HG03442 (cell line): ENCODE data around the gene GRM7.

Source experiments
- ATAC-seq: cut with Tn5 transposase; IDR thresholded peaks from one replicate; pipeline ENCODE4 v1.9.1; 2021; ENCODE audit warnings: mild to moderate bottlenecking, moderate library complexity; ENCODE audit not compliant: unreplicated experiment

Gene GRM7

GRCh38 chr3:7290077-7290825 lies 429.3 kb downstream of the GRM7 start:
- no peak for ATAC-seq

DNA sequence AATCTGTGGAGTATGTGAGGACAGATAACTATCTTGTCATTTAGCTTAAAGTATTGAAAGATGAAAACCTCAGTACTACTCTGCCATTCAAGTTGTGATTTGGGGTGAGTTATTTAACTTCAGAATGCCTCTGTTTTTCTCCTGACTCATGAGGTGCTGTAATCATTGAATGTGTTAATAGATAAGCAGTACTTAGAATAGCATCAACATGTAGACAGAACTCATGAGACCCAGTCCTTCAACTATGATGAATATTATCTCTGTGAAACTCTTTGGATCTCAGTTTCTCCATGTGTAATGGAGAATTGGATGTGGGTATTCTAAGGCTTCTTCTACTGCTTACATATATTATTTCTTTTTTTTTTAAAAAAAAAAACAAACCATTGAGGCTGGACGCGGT lies 431.4 kb downstream of the GRM7 start:
- ATAC-seq, result no peak

GRCh38 chr3:7293286-7293685 lies 432.4 kb downstream of the GRM7 start:
- ATAC-seq, result no peak

GRCh38 chr3:7305561-7305960 lies 444.6 kb downstream of the GRM7 start:
- ATAC-seq, result no peak

- ATAC-seq, result no peak
These were observed 446.0 kb downstream of the GRM7 start for GRCh38 chr3:7306901-7307300.

- no peak for ATAC-seq
These were observed 446.5 kb downstream of the GRM7 start for GRCh38 chr3:7307410-7307809.

GRCh38 chr3:7309641-7310102 lies 448.8 kb downstream of the GRM7 start:
- no peak for ATAC-seq

DNA sequence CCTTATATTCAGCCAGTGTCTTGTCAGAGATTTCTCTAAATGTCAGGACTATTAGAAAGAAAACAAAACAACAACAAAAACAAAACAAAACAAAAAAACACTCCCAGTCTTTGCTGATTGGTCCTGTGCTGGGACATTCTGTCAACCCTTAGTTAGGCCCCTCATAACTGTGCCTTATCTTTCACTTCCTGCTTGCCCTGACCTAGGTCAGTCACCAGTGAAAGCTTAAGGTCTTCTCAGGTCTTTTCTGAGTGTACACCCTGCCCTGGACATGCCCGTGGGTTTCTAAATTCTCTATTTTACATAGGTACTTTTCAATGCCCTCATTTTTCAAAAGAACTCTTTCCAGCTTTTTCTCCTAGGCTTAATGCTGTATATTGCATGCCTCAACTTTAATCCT lies 454.1 kb downstream of the GRM7 start:
- peak; percentile 45 for ATAC-seq

DNA sequence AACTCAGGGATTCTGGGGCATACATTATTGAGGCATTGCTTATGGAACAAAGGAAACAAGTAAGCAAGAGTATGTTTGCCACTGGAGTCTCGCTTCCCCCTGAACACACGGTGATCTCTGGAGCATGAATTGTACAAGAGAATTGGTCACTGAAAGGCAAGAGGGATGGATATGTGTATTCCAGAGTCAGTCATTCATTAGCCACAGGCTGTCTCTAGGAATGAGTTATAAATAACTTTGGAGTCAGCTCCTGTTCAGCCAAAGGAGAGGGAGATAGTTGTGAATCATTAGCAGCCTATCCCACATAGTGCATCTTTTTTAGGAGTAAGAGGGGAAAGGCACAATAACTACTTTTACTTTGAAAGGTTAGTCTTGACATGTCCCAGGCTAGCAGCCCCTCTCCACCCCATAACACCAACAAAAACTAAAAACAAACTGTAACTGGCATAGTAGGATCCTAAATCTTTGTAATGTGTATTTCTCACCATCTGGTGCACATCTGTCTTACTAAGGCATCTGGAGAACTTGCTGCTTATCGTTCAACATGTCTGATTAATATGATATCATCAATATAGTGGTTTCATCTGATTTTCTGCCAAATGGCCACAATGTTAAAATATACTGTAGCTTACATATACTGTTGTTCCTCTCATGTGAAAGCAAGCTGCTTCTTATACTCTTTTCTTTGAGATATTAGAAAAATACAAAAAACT lies 462.2 kb downstream of the GRM7 start:
- ATAC-seq, result no peak

DNA sequence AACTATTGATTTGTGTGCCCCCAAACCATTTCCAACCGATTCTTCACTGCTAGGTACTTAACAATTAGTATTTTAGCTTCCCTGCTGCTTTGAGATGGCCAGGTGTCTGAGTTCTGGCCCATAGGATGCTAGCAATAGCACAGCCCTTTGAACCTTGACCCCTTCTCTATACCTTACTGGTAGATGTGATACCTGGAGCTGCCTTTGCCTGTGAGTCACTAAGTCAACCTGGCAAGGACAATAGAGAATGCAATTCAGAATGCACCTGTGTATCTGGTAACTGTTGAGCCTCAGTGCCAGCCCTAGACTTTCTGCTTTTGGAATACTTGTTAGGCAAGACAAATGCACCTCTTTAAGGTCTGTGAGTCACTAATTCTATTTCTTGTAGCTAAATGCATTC lies 467.4 kb downstream of the GRM7 start:
- ATAC-seq, result no peak

DNA sequence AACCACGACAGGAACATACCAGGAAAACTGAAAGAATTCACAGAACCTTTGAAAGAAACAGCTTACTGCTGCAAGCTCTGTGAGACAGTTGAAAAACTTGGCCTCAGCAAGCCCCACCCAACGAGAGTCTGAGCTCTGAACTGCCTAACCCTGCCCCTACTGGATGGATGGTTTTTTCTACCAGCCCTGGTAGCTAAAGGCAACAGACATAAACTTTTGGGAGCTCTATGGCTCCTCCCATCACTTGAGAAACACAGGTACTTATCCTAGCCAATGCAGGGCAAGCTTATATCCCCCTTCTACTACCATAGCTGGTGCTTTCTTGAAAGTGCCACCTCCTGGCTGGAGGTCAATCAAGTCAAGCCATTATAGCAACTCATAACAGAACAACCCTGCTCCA lies 471.8 kb downstream of the GRM7 start:
- ATAC-seq, result no peak

DNA sequence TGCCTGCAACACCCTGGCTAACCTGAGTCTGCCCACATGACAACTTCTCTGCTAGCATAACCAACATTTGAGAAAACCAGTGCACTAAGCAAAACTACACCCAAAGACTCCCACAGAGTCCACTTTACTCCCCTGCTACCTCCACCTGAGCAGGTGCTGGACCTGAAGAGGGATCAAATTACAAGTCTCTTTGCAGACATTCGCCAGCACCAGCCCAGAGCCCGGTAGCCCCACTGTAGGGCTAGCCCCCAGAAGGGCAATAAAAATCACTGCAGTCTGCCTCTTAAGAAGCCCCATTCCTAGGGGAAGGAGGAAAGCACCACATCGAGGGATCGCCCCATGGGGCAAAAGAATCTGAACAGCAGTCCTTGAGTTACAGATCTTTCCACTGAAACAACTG lies 472.2 kb downstream of the GRM7 start:
- no peak for ATAC-seq

DNA sequence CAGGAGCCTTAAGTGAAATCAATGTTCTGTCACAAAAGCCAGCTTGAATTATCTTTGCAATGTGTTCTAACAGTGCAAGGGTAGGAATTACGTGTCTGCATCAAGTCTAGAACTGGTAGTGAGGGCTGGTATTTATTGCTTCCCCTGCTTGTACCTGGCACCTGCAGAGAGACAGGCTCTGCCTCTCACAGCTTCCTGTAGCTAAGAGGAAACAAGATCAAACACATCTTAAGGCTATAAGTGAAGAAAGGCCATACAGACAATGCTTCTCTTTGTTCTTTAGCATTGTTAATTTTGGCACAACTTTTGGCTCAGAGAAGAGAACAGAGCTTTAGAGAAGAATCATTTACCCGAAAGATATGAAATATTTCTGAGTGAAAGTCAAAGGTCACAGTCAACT lies 479.9 kb downstream of the GRM7 start:
- ATAC-seq, result no peak

DNA sequence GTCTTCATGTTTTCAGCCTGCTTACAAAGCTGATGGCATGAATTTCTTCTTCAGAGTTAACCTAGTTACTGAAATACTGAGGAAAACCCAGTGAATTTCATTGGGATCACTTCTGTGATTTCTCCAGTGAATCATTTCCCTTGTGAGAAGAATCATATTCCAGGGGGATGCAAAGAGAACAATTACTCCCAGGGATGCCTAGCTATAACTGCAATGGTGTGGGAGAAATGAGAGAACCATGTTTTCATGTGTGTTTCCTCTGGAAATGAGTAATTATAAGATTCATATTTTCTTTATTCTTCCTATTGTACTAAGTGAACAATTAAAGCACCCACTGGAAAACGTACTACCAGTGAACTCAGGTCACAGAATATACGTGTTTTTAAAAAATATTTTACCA lies 485.4 kb downstream of the GRM7 start:
- no peak for ATAC-seq

DNA sequence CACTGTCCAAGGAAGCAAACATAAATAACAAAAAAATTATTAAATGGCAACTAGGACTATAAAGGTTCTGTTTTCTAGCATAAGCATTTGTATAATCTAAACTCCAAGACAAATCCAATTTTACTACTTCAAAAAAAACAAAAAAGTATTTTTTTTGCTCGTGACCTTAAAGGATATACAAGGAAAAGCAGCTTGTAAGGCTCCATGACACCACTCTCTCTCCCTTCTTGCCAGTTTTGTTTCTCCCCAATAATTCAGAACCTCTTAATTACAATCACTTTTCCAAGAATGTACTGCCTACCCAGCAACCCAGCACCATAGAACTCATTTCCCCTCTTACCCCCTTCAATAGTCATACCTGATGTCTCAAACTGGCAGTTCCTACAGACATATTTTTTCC lies 496.2 kb downstream of the GRM7 start:
- no peak for ATAC-seq

GRCh38 chr3:7367968-7368367 lies 507.1 kb downstream of the GRM7 start:
- no peak for ATAC-seq

- no peak for ATAC-seq
These were observed 507.7 kb downstream of the GRM7 start for GRCh38 chr3:7368597-7368996.

- ATAC-seq, result no peak
These were observed 511.0 kb downstream of the GRM7 start for GRCh38 chr3:7371693-7372572.

DNA sequence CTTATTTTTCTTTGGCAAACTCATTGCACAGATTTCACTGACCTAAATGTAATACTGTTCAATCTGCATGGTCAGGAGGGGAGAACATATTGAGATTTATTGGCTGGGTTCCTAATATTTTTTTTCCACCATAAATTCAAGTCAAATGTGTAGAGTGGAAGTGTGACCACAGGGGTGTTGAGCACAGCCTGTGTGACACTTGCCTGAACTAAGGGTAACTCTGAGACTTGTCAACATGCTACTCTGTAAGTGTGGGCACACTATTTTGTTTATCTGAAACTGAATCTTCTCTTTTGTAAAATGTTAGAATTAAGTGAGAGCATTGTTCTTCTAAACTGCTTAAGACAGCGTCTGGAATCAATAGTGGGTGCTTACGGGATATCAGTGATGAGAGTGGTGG lies 516.2 kb downstream of the GRM7 start:
- ATAC-seq, result no peak

DNA sequence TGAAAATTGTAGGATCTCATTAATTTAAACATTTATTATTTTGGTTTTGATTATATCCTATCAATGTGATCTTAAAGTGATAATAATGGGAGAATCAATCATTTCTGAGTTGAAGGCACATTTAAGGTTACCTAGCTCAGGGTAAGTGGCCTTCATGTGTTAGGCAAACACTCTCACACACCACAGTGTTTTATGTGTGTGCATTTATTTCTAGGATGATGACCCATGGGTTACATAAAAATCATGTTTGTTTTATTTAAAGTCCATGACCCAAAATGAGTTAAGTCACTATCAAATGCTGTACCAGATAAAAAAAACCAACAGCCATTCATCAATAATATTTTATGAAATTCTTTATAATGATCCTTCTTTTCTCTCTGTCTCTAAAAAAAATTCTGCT lies 520.8 kb downstream of the GRM7 start:
- no peak for ATAC-seq

GRCh38 chr3:7382293-7383010 lies 521.5 kb downstream of the GRM7 start:
- no peak for ATAC-seq
